ENCODE data around the gene SMPX.

Gene SMPX

DNA sequence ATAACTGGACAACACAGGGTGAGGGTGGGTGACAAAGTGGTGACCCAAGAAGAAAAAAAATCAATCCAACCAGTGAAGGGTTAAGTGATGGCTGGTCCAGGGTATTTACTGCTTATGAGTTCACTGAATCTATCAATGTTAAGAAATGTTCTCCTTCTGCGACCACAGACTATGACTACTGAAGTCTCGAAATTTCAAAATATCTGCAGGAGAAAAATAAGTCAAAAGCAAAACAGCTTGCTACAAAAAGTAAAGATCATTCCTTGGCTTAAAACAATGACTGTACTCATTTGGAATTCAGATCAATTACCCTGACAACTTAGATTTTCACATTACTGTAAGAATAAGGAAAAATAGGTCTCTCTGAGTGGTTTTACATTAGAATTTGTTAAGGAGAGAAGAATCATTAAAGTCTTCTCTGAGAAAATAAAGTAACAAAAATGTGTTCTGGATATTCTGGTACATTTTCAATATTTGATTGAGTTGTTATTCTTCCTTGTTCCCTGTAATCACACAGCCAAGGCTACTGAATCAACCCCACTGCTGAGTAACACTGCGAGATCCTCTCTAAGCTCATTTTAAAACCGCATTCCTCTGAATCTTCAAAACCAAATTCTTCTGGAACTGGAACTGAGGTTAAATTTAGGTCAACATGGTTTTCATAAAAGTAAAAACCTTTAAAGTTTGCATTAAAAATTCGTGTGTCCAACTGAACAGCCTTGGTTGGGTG, 22.7 kb downstream of the SMPX start:
- Histone ChIP-seq H3K4me3 (ENCODE audit: insufficient read depth, low read depth, low read length) (no peak overlapping the region), H3K4me1 (ENCODE audit: control insufficient read depth, insufficient read depth, low read length) (no peaks in the 10 kb centered on the region), H3K27me3 (ENCODE audit: control insufficient read depth, insufficient read depth, low read length, poor library complexity, severe bottlenecking) (no peaks in the 10 kb centered on the region), H3K9me3 (ENCODE audit: control insufficient read depth, low read length) (no peaks in the 10 kb centered on the region), H3K27ac (ENCODE audit: insufficient read depth, low read depth, low read length, poor library complexity, severe bottlenecking) (no peak overlapping the region), H3K36me3 (ENCODE audit: control insufficient read depth, insufficient read depth, low read length) (no peaks in the 10 kb centered on the region)
- WGBS, 2 experiments = 75 to 100% methylated on average over 2 to 4 of the region's 5 CpGs

DNA sequence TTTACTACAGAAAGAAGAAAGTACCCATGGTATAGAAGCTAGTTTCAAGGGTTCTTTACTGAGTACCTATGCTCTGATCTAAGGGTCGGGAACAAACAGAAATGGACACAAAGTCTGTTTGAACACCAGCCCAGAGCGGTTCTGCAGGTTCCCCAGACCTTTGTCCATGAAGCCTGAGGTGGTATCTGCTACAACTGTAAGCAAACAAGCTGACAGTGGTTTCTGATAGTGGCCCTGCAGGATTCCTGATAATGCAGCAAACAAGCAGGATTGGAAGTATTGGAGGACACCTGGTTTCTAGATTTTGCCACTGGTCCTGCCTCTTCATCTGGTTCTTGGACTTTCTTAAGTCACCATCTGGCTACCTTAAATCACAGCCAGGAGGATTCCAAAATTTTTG, 23.7 kb downstream of the SMPX start:
- H3K27me3 ChIP-seq (ENCODE audit: control insufficient read depth, insufficient read depth, low read length, poor library complexity, severe bottlenecking) = no peaks in the 10 kb centered on the region
- no peak overlapping the region for H3K27ac ChIP-seq (ENCODE audit: insufficient read depth, low read depth, low read length, poor library complexity, severe bottlenecking)
- H3K36me3 ChIP-seq (ENCODE audit: control insufficient read depth, insufficient read depth, low read length) = no peaks in the 10 kb centered on the region
- no peak overlapping the region for H3K4me3 ChIP-seq (ENCODE audit: insufficient read depth, low read depth, low read length)
- WGBS, 2 experiments = 95% methylated on average over 2 of the region's 2 CpGs
- no peaks in the 10 kb centered on the region for H3K9me3 ChIP-seq (ENCODE audit: control insufficient read depth, low read length)
- no peaks in the 10 kb centered on the region for H3K4me1 ChIP-seq (ENCODE audit: control insufficient read depth, insufficient read depth, low read length)

DNA sequence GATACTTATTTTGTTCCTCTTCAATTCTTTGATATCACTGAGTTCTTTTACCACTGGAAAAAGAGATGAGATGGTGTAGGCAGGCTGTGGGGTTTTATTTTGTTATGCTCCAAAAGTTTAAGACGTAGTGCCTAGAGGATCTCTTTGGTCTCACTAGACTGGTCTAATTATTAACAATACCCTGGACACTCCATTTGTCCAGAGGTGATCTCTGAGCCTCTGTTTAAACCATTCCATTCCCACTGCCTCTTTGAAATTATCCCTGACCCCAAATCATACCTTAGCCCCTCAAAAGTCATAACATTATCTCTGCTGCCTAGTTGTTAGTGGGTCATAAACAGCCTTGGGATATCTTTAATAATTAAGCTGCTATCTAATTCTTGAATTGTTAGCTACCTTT, 24.2 kb downstream of the SMPX start:
- no peak overlapping the region for H3K27ac ChIP-seq (ENCODE audit: insufficient read depth, low read depth, low read length, poor library complexity, severe bottlenecking)
- WGBS, 2 experiments = 76 to 83% methylated on average over 1 of the region's 1 CpG
- no peak overlapping the region for H3K4me3 ChIP-seq (ENCODE audit: insufficient read depth, low read depth, low read length)
- no peaks in the 10 kb centered on the region for H3K4me1 ChIP-seq (ENCODE audit: control insufficient read depth, insufficient read depth, low read length)
- no peaks in the 10 kb centered on the region for H3K36me3 ChIP-seq (ENCODE audit: control insufficient read depth, insufficient read depth, low read length)
- H3K9me3 ChIP-seq (ENCODE audit: control insufficient read depth, low read length) = no peaks in the 10 kb centered on the region
- no peaks in the 10 kb centered on the region for H3K27me3 ChIP-seq (ENCODE audit: control insufficient read depth, insufficient read depth, low read length, poor library complexity, severe bottlenecking)

DNA sequence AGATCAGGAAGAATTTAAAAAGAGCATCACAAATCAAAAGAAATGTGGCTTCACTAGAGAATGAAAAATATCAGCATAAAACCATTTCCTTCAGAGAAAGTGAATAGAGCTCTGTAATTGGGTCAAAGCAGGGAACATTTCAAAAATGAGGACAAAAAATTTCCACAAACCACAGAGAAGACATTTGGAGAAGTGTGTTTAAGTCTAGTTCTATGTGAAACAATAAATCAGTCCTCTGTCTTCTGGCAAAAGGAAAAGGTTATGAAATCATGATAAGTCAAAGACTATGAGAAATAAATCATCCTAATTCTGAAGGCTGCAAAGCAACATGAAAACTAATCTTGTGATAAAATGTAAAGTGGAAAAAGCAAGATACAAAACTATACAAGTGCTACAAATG, 27.9 kb downstream of the SMPX start:
- Histone ChIP-seq H3K4me1 (ENCODE audit: control insufficient read depth, insufficient read depth, low read length) (peaks cover 3% of the 10 kb centered on the region), H3K9me3 (ENCODE audit: control insufficient read depth, low read length) (no peaks in the 10 kb centered on the region), H3K36me3 (ENCODE audit: control insufficient read depth, insufficient read depth, low read length) (no peaks in the 10 kb centered on the region), H3K27ac (ENCODE audit: insufficient read depth, low read depth, low read length, poor library complexity, severe bottlenecking) (no peak overlapping the region), H3K4me3 (ENCODE audit: insufficient read depth, low read depth, low read length) (no peak overlapping the region), H3K27me3 (ENCODE audit: control insufficient read depth, insufficient read depth, low read length, poor library complexity, severe bottlenecking) (no peaks in the 10 kb centered on the region)

DNA sequence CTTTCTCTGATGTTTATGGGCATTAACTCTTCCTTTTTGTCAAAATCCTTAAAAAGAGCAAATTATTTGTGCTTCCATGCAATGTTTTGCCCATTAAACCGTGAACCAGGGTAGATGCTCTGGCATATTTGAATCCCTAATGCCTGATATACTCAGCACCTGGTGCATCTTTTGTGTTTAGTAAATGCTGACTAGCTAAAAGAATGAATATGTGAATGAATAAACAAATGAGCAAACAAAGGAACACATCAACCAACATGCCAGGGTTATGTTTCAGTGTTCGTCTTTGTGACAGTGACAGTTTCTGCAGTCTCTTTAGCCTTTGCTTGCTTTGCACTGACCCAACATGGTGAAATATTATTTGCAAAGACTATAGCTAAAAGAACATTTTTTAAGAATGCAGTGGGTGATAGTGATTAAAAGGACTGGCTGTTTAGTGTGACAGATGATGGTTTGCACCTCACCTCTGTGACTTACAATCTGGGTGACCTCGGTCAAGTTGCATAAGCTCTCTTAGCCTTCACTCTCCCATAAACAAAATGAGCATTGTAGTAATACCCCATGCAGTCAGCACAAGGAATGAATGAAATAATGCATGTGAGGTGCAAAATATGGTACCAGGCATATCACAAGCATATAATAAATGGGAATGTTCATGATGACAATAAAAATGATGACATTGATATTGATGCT, 29.5 kb downstream of the SMPX start:
- Histone ChIP-seq H3K9me3 (ENCODE audit: control insufficient read depth, low read length) (no peaks in the 10 kb centered on the region), H3K36me3 (ENCODE audit: control insufficient read depth, insufficient read depth, low read length) (no peaks in the 10 kb centered on the region), H3K4me3 (ENCODE audit: insufficient read depth, low read depth, low read length) (no peak overlapping the region), H3K4me1 (ENCODE audit: control insufficient read depth, insufficient read depth, low read length) (peaks cover 3% of the 10 kb centered on the region), H3K27ac (ENCODE audit: insufficient read depth, low read depth, low read length, poor library complexity, severe bottlenecking) (no peak overlapping the region), H3K27me3 (ENCODE audit: control insufficient read depth, insufficient read depth, low read length, poor library complexity, severe bottlenecking) (no peaks in the 10 kb centered on the region)
- WGBS, 2 experiments = 84 to 89% methylated on average over 1 to 3 of the region's 3 CpGs

DNA sequence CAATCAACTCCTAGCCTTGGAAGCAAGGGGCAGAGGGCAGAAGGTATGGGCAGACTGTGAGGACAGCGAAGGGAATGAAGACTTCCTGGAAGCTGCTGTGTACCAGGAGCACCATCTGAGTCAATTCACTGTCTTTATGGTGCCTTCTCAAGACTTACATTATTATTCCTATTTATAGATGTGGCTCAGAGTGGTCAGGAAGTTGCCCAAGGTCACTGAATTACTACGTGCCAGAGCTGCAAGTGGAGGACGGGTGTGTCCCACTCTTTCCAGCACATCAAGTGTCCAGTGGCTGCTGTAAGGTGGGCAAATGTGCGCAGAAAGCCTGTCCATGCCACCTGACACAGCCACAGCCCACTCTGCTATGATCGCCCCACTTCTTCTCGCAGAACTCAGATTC, 32.0 kb downstream of the SMPX start:
- Histone ChIP-seq H3K4me3 (ENCODE audit: insufficient read depth, low read depth, low read length) (no peak overlapping the region), H3K27me3 (ENCODE audit: control insufficient read depth, insufficient read depth, low read length, poor library complexity, severe bottlenecking) (no peaks in the 10 kb centered on the region), H3K36me3 (ENCODE audit: control insufficient read depth, insufficient read depth, low read length) (no peaks in the 10 kb centered on the region), H3K27ac (ENCODE audit: insufficient read depth, low read depth, low read length, poor library complexity, severe bottlenecking) (no peak overlapping the region), H3K4me1 (ENCODE audit: control insufficient read depth, insufficient read depth, low read length) (peaks cover 3% of the 10 kb centered on the region), H3K9me3 (ENCODE audit: control insufficient read depth, low read length) (no peaks in the 10 kb centered on the region)
- WGBS, 2 experiments = 87 to 90% methylated on average over 6 of the region's 6 CpGs

DNA sequence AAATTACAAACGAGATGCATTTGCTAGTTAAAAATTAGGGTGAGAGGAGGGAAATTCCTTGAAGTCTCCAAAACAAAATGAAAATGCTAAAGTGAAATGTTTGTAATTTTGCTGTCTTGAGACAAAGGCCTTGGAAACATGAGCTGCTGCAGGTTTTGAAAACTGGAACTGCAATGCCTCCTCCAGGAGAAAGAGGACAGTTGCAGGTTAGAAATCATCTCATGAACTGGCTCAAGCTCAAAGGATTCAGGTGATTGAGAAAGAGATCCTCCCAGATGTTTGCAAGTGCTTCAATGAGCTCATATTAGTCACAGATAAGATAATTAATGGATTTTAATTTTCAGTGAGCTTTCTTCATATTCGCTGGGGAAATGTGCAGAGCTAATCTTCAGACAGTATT, 32.4 kb downstream of the SMPX start:
- Histone ChIP-seq H3K4me1 (ENCODE audit: control insufficient read depth, insufficient read depth, low read length) (peaks cover 3% of the 10 kb centered on the region), H3K9me3 (ENCODE audit: control insufficient read depth, low read length) (no peaks in the 10 kb centered on the region), H3K36me3 (ENCODE audit: control insufficient read depth, insufficient read depth, low read length) (no peaks in the 10 kb centered on the region), H3K27me3 (ENCODE audit: control insufficient read depth, insufficient read depth, low read length, poor library complexity, severe bottlenecking) (no peaks in the 10 kb centered on the region), H3K4me3 (ENCODE audit: insufficient read depth, low read depth, low read length) (no peak overlapping the region), H3K27ac (ENCODE audit: insufficient read depth, low read depth, low read length, poor library complexity, severe bottlenecking) (no peak overlapping the region)
- WGBS, 2 experiments = 0% methylated on average over 1 of the region's 2 CpGs; no CpG with 5 or more reads in 1 of the 2 experiments

DNA sequence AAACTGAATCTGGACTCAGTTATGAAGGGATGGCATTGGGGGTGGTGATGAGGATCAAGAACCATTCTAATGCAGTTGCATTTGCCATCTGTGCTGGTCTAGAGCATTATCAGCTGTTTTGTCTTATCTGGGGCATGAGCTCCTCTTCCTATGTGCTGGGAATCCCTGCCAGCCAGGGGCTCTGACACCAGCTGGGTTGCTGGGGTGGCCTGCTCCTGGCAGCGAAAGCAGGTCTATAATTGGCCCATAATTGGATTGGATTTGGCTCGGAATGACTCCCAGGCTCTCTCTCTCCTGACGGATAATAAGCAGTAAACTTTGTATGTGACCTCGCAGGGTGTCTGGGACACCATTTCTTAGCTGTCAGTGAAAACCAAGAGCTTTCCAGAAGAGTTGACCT, 34.1 kb downstream of the SMPX start:
- Histone ChIP-seq H3K9me3 (ENCODE audit: control insufficient read depth, low read length) (no peaks in the 10 kb centered on the region), H3K4me3 (ENCODE audit: insufficient read depth, low read depth, low read length) (no peak overlapping the region), H3K27ac (ENCODE audit: insufficient read depth, low read depth, low read length, poor library complexity, severe bottlenecking) (no peak overlapping the region), H3K4me1 (ENCODE audit: control insufficient read depth, insufficient read depth, low read length) (peaks cover 3% of the 10 kb centered on the region), H3K36me3 (ENCODE audit: control insufficient read depth, insufficient read depth, low read length) (no peaks in the 10 kb centered on the region), H3K27me3 (ENCODE audit: control insufficient read depth, insufficient read depth, low read length, poor library complexity, severe bottlenecking) (no peaks in the 10 kb centered on the region)
- WGBS, 2 experiments = 96% methylated on average over 4 of the region's 4 CpGs

DNA sequence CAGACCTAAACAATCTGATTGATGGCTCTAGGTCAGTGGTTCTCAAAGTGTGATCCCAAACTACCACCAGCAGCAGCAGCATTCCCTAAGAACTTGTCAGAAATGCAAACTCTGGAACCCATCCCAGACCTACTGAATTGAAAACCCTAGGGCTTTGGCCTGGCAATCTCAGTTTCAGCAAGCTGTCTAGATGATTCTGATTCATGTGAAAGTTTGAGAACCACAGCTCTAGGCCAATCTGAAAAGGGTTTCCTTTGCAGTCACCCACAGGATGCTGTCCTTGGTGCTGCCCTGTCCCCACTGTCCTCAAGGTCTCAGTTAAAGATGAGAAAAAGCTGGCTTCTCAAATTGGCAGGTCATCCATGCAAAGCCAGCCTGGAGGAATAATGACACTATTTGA, 34.8 kb downstream of the SMPX start:
- H3K36me3 ChIP-seq (ENCODE audit: control insufficient read depth, insufficient read depth, low read length) = no peaks in the 10 kb centered on the region
- no peak overlapping the region for H3K27ac ChIP-seq (ENCODE audit: insufficient read depth, low read depth, low read length, poor library complexity, severe bottlenecking)
- peaks cover 3% of the 10 kb centered on the region for H3K4me1 ChIP-seq (ENCODE audit: control insufficient read depth, insufficient read depth, low read length)
- H3K9me3 ChIP-seq (ENCODE audit: control insufficient read depth, low read length) = no peaks in the 10 kb centered on the region
- H3K4me3 ChIP-seq (ENCODE audit: insufficient read depth, low read depth, low read length) = no peak overlapping the region
- H3K27me3 ChIP-seq (ENCODE audit: control insufficient read depth, insufficient read depth, low read length, poor library complexity, severe bottlenecking) = no peaks in the 10 kb centered on the region

DNA sequence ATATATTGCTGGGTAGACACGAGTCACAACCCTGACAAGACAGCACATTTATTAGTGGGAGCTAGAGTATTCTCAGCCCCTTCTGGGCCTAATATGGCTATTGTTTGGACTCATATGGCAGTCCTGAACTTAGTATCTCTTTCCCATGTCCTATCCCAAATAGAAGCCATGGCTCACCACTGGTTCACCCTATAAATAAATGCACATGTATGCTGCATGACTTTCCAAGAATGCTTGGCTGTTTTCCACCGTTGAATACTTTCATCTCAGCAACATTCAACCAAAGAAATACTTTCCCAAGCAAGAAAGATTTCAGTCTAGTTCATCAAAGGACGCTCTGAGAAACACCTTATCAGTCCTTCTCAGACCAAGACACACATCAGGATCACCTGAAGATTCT, 36.7 kb downstream of the SMPX start:
- H3K9me3 ChIP-seq (ENCODE audit: control insufficient read depth, low read length) = no peaks in the 10 kb centered on the region
- no peak overlapping the region for H3K4me3 ChIP-seq (ENCODE audit: insufficient read depth, low read depth, low read length)
- 91 to 94% methylated on average over 3 of the region's 3 CpGs for WGBS, 2 experiments
- H3K27ac ChIP-seq (ENCODE audit: insufficient read depth, low read depth, low read length, poor library complexity, severe bottlenecking) = no peak overlapping the region
- H3K36me3 ChIP-seq (ENCODE audit: control insufficient read depth, insufficient read depth, low read length) = no peaks in the 10 kb centered on the region
- no peaks in the 10 kb centered on the region for H3K27me3 ChIP-seq (ENCODE audit: control insufficient read depth, insufficient read depth, low read length, poor library complexity, severe bottlenecking)
- H3K4me1 ChIP-seq (ENCODE audit: control insufficient read depth, insufficient read depth, low read length) = no peaks in the 10 kb centered on the region
